ENCODE measurements around the gene GYPA. TPM values are rescaled to one million over a fixed set of nuclear protein-coding genes. Genes with fewer than 3 reads are reported as not detected.

The GYPA gene
- total RNA-seq, 1 experiment from 2014 or later = not detected

- ATAC-seq (no peak), DNase-seq (no peak)
- Histone ChIP-seq H3K4me1 (ENCODE audit: insufficient read depth, low read length) (no peaks in the 10 kb centered on the region), H3K4me2 (ENCODE audit: low read length) (no peak overlapping the region), H3F3A (ENCODE audit: low read length, unreplicated experiment) (no peaks in the 10 kb centered on the region), H3K9me3 (ENCODE audit: low read length) (no peaks in the 10 kb centered on the region), H3K36me3 (ENCODE audit: low read depth, low read length) (no peaks in the 10 kb centered on the region), H4K20me1 (ENCODE audit: low read length) (no peaks in the 10 kb centered on the region), H2AFZ (ENCODE audit: low read length) (no peak overlapping the region), H3K9me2 (replicated peaks; ENCODE audit: low read length) (no peaks in the 10 kb centered on the region), H3K27ac (ENCODE audit: low read length) (no peak overlapping the region), H3K9ac (ENCODE audit: low read length) (no peak overlapping the region), H3K79me2 (ENCODE audit: low read length) (no peaks in the 10 kb centered on the region), H3K27me3 (ENCODE audit: low read length) (no peaks in the 10 kb centered on the region), H3K4me3 (ENCODE audit: low read length) (no peak overlapping the region)
- TF ChIP-seq CTCF (conservative IDR thresholded peaks at IDR 0.05; ENCODE audit: low read depth, low read length) (no peak), EZH2 (IDR thresholded peaks at IDR 0.05; ENCODE audit: low read length, unreplicated experiment) (no peak), EZH2phosphoT487 (IDR thresholded peaks at IDR 0.05; ENCODE audit: borderline replicate concordance, low read length) (no peak)
- ChIA-PET POLR2A (ENCODE audit: unreplicated experiment) (no interaction called here), CTCF (no interaction called here)
- intact Hi-C loops (cut with micrococcal nuclease) = loop anchor here (10.0 kb wide), 1 partner anchor 176 kb away; no protein-coding TSS in a partner anchor
- BruUV-seq (replicated peaks) = no TSS peak
Measured at GRCh38 chr4:144179152-144179739, 38.7 kb upstream of the GYPA start.

GRCh38 chr4:144178414-144178813 is 37.9 kb upstream of the GYPA start:
- Histone ChIP-seq H3K4me3 (ENCODE audit: low read length) (no peak overlapping the region), H3K27me3 (ENCODE audit: low read length) (no peaks in the 10 kb centered on the region), H3F3A (ENCODE audit: low read length, unreplicated experiment) (no peaks in the 10 kb centered on the region), H4K20me1 (ENCODE audit: low read length) (no peaks in the 10 kb centered on the region), H3K9ac (ENCODE audit: low read length) (no peak overlapping the region), H3K79me2 (ENCODE audit: low read length) (no peaks in the 10 kb centered on the region), H3K9me3 (ENCODE audit: low read length) (no peaks in the 10 kb centered on the region), H3K27ac (ENCODE audit: low read length) (no peak overlapping the region), H3K36me3 (ENCODE audit: low read depth, low read length) (no peaks in the 10 kb centered on the region), H3K4me1 (ENCODE audit: insufficient read depth, low read length) (no peaks in the 10 kb centered on the region), H3K9me2 (replicated peaks; ENCODE audit: low read length) (no peaks in the 10 kb centered on the region), H2AFZ (ENCODE audit: low read length) (no peak overlapping the region), H3K4me2 (ENCODE audit: low read length) (no peak overlapping the region)
- TF ChIP-seq EZH2 (IDR thresholded peaks at IDR 0.05; ENCODE audit: low read length, unreplicated experiment) = no peak
- no peak for TF ChIP-seq EZH2phosphoT487 (IDR thresholded peaks at IDR 0.05; ENCODE audit: borderline replicate concordance, low read length)
- no peak for TF ChIP-seq CTCF (conservative IDR thresholded peaks at IDR 0.05; ENCODE audit: low read depth, low read length)
- ATAC-seq (no peak), DNase-seq (no peak)
- BruUV-seq (replicated peaks) = no TSS peak
- ChIA-PET POLR2A (ENCODE audit: unreplicated experiment) (interaction anchor here (0.6 kb wide), 1 partner anchor 860 kb away, joined by 3 read pairs; no protein-coding TSS in a partner anchor), CTCF (no interaction called here)
- intact Hi-C loops (cut with micrococcal nuclease) = loop anchor here (10.0 kb wide), 1 partner anchor 176 kb away; no protein-coding TSS in a partner anchor

- Histone ChIP-seq H3K9ac (ENCODE audit: low read length) (no peak overlapping the region), H3K36me3 (ENCODE audit: low read depth, low read length) (no peaks in the 10 kb centered on the region), H3F3A (ENCODE audit: low read length, unreplicated experiment) (no peaks in the 10 kb centered on the region), H3K4me2 (ENCODE audit: low read length) (no peak overlapping the region), H3K4me3 (ENCODE audit: low read length) (no peak overlapping the region), H3K79me2 (ENCODE audit: low read length) (no peaks in the 10 kb centered on the region), H3K9me3 (ENCODE audit: low read length) (no peaks in the 10 kb centered on the region), H2AFZ (ENCODE audit: low read length) (no peak overlapping the region), H3K27me3 (ENCODE audit: low read length) (peaks cover 7% of the 10 kb centered on the region), H3K4me1 (ENCODE audit: insufficient read depth, low read length) (no peaks in the 10 kb centered on the region), H3K27ac (ENCODE audit: low read length) (no peak overlapping the region), H4K20me1 (ENCODE audit: low read length) (no peaks in the 10 kb centered on the region), H3K9me2 (replicated peaks; ENCODE audit: low read length) (no peaks in the 10 kb centered on the region)
- BruUV-seq (replicated peaks) = no TSS peak
- no peak for TF ChIP-seq CTCF (conservative IDR thresholded peaks at IDR 0.05; ENCODE audit: low read depth, low read length)
- no peak for TF ChIP-seq EZH2phosphoT487 (IDR thresholded peaks at IDR 0.05; ENCODE audit: borderline replicate concordance, low read length)
- TF ChIP-seq EZH2 (IDR thresholded peaks at IDR 0.05; ENCODE audit: low read length, unreplicated experiment) = no peak
- DNase-seq (no peak), ATAC-seq (no peak)
- CTCF ChIA-PET = no interaction called here
- POLR2A ChIA-PET (ENCODE audit: unreplicated experiment) = no interaction called here
- intact Hi-C loops (cut with micrococcal nuclease) = loop anchor here (10.0 kb wide), 1 partner anchor 178 kb away; no protein-coding TSS in a partner anchor
Measured at GRCh38 chr4:144176476-144176875, 36.0 kb upstream of the GYPA start.
